Renal pelvis (tissue), 3 donors: Measurements from ENCODE around the gene VN1R2. TPM values are rescaled to one million over a fixed set of nuclear protein-coding genes. Genes with fewer than 3 reads are reported as not detected.

Source experiments
- polyA plus RNA-seq, 3 donors: library from polyadenylated mRNA; unstranded; fragments of 120-200 nt; gene quantifications; one replicate each; pipeline ENCODE4 v1.2.1, GENCODE V29; 2013; ENCODE audit not compliant: insufficient read length in 3 of 3

VN1R2 gene
- polyA plus RNA-seq, 3 donors: not detected

Other genes with a start within 250 kb of the VN1R2 start
- under 1 TPM in 2 of 3 donors, not detected in 1; 0.14 to 0.40 TPM for gene ERVV-1, start 244.4 kb upstream of the VN1R2 start, polyA plus RNA-seq
- gene ERVV-2, start 213.6 kb upstream of the VN1R2 start, polyA plus RNA-seq: under 1 TPM; 0.09 to 0.31 (median 0.13) TPM
- gene ZNF160, start 154.9 kb upstream of the VN1R2 start, polyA plus RNA-seq: 10 to 100 TPM; 32.7 to 90.1 (median 64.5) TPM
- gene ZNF415, start 125.4 kb upstream of the VN1R2 start, polyA plus RNA-seq: 10 to 100 TPM; 22.0 to 27.9 (median 24.5) TPM
- 10 to 100 TPM in 2 of 3 donors, 1 to 10 TPM in 1; 8.6 to 18.0 (median 13.4) TPM for gene ZNF347, start 99.2 kb upstream of the VN1R2 start, polyA plus RNA-seq
- gene ZNF665, start 64.9 kb upstream of the VN1R2 start, polyA plus RNA-seq: 10 to 100 TPM in 1 of 3 donors, 1 to 10 TPM in 2; 6.0 to 10.7 (median 9.7) TPM
- gene ZNF677, start 3.4 kb upstream of the VN1R2 start, polyA plus RNA-seq: 10 to 100 TPM; 37.9 to 58.8 (median 55.3) TPM
- not detected for gene VN1R4, start 9.4 kb downstream of the VN1R2 start, polyA plus RNA-seq
- gene ZNF845, start 75.5 kb downstream of the VN1R2 start, polyA plus RNA-seq: 1 to 10 TPM; 7.7 to 9.8 (median 8.1) TPM
- 10 to 100 TPM; 10.8 to 17.7 (median 13.4) TPM for gene ZNF525, start 107.4 kb downstream of the VN1R2 start, polyA plus RNA-seq
- 10 to 100 TPM in 2 of 3 donors, 1 to 10 TPM in 1; 9.5 to 17.3 (median 12.6) TPM for gene ZNF765, start 136.9 kb downstream of the VN1R2 start, polyA plus RNA-seq
- gene ZNF761, start 173.7 kb downstream of the VN1R2 start, polyA plus RNA-seq: 10 to 100 TPM; 11.7 to 18.9 (median 13.6) TPM
- gene ZNF813, start 209.4 kb downstream of the VN1R2 start, polyA plus RNA-seq: 1 to 10 TPM; 5.7 to 8.0 (median 5.9) TPM